ENCODE data around the gene POP4. TPM values are rescaled to one million over a fixed set of nuclear protein-coding genes. Genes with fewer than 3 reads are reported as not detected.

POP4 gene
- total and polyA plus RNA-seq, 2 donors from 2014 or later = 60.5 to 87.9 TPM

- TF ChIP-seq CTCF (IDR thresholded peaks at IDR 0.05; ENCODE audit: borderline replicate concordance, extremely low read depth, insufficient read depth) = no peak
- H3K9ac ChIP-seq (ENCODE audit: low read length in 3 of 3) = no peak overlapping the region
- no peaks in the 10 kb centered on the region for H3K36me3 ChIP-seq (ENCODE audit: control insufficient read depth in 2 of 3, insufficient read depth in 3 of 3, low read length in 3 of 3)
- intact Hi-C loops (cut with DNase I) = no loop called here
- DNase-seq (no peak), FAIRE-seq (no peak)
- no peak overlapping the region for H3K27ac ChIP-seq (ENCODE audit: low read depth in 2 of 2, low read length in 2 of 2)
- H3K4me1 ChIP-seq (ENCODE audit: control insufficient read depth in 2 of 3, insufficient read depth in 2 of 3, low read depth in 1 of 3, low read length in 3 of 3) = peaks cover 0 to 4% (median 0%) of the 10 kb centered on the region in 3 donors
- no peaks in the 10 kb centered on the region for H3K27me3 ChIP-seq (ENCODE audit: control insufficient read depth, insufficient read depth, low read length)
- H3K4me3 ChIP-seq (ENCODE audit: low read length in 3 of 3) = no peak overlapping the region
- peaks cover 0 to 6% (median 0%) of the 10 kb centered on the region in 3 donors for H3K9me3 ChIP-seq (ENCODE audit: control insufficient read depth in 2 of 3, insufficient read depth in 1 of 3, low read length in 3 of 3)
Observed at GRCh38 chr19:29658221-29658991, 52.3 kb downstream of the POP4 start.

- intact Hi-C loops (cut with DNase I) = no loop called here
- H3K4me3 ChIP-seq (ENCODE audit: low read length in 3 of 3) = no peak overlapping the region
- H3K36me3 ChIP-seq (ENCODE audit: control insufficient read depth in 2 of 3, insufficient read depth in 3 of 3, low read length in 3 of 3) = no peaks in the 10 kb centered on the region
- H3K9ac ChIP-seq (ENCODE audit: low read length in 3 of 3) = no peak overlapping the region
- DNase-seq = no peak
- no peak for FAIRE-seq
- H3K27ac ChIP-seq (ENCODE audit: low read depth in 2 of 2, low read length in 2 of 2) = no peak overlapping the region
- H3K4me1 ChIP-seq (ENCODE audit: control insufficient read depth in 2 of 3, insufficient read depth in 2 of 3, low read depth in 1 of 3, low read length in 3 of 3) = peaks cover 0 to 9% (median 0%) of the 10 kb centered on the region in 3 donors
- H3K9me3 ChIP-seq (ENCODE audit: control insufficient read depth in 2 of 3, insufficient read depth in 1 of 3, low read length in 3 of 3) = no peaks in the 10 kb centered on the region
- no peaks in the 10 kb centered on the region for H3K27me3 ChIP-seq (ENCODE audit: control insufficient read depth, insufficient read depth, low read length)
- TF ChIP-seq CTCF (IDR thresholded peaks at IDR 0.05; ENCODE audit: borderline replicate concordance, extremely low read depth, insufficient read depth) = no peak
Observed at GRCh38 chr19:29660835-29661234, 54.8 kb downstream of the POP4 start.

GRCh38 chr19:29662278-29662603, 56.2 kb downstream of the POP4 start:
- H3K27me3 ChIP-seq (ENCODE audit: control insufficient read depth, insufficient read depth, low read length) = no peaks in the 10 kb centered on the region
- intact Hi-C loops (cut with DNase I) = no loop called here
- DNase-seq (no peak), FAIRE-seq (no peak)
- H3K4me1 ChIP-seq (ENCODE audit: control insufficient read depth in 2 of 3, insufficient read depth in 2 of 3, low read depth in 1 of 3, low read length in 3 of 3) = peaks cover 0 to 22% (median 3%) of the 10 kb centered on the region in 3 donors
- no peaks in the 10 kb centered on the region for H3K9me3 ChIP-seq (ENCODE audit: control insufficient read depth in 2 of 3, insufficient read depth in 1 of 3, low read length in 3 of 3)
- peak overlapping the region in 1 of 2 donors; percentile 5 for H3K27ac ChIP-seq (ENCODE audit: low read depth in 2 of 2, low read length in 2 of 2)
- H3K9ac ChIP-seq (ENCODE audit: low read length in 3 of 3) = no peak overlapping the region
- H3K36me3 ChIP-seq (ENCODE audit: control insufficient read depth in 2 of 3, insufficient read depth in 3 of 3, low read length in 3 of 3) = no peaks in the 10 kb centered on the region
- no peak overlapping the region for H3K4me3 ChIP-seq (ENCODE audit: low read length in 3 of 3)
- no peak for TF ChIP-seq CTCF (IDR thresholded peaks at IDR 0.05; ENCODE audit: borderline replicate concordance, extremely low read depth, insufficient read depth)

Data from kidney (tissue), 14 donors.